GM23338 (cell line): ENCODE results near the gene CLIC3. TPM values are rescaled to one million over a fixed set of nuclear protein-coding genes. Genes with fewer than 3 reads are reported as not detected.

ENCODE experiments used
- ATAC-seq: fragments of 200-7000 bp; cut with Tn5 transposase; 3 replicates; pipeline ENCODE4 v1.9.1; 2020
- DNase-seq: peaks from one replicate; pipeline ENCODE4 v3.0.0-alpha.2; 2015; ENCODE audit warnings: low spot score
- H2AFZ ChIP-seq: fragments of 200-600 bp; sonication (generic); 2 replicates; pipeline ENCODE4 v1.8.0; 2016; ENCODE audit warnings: antibody characterized with exemption, mild to moderate bottlenecking, moderate library complexity
- H3F3A ChIP-seq: fragments of 200-600 bp; sonication (generic); replicated peaks from 2 replicates; pipeline ENCODE4 v1.8.0; 2017; ENCODE audit warnings: antibody characterized with exemption, mixed run types, low read depth
- H3K27ac ChIP-seq: fragments of 200-600 bp; sonication (generic); 2 replicates; pipeline ENCODE4 v1.6.1; 2016; ENCODE audit warnings: low read depth
- H3K27me3 ChIP-seq: fragments of 200-600 bp; sonication (generic); 2 replicates; pipeline ENCODE4 v1.8.0; 2016; ENCODE audit warnings: mild to moderate bottlenecking, mixed run types, moderate library complexity; ENCODE audit not compliant: insufficient read depth
- H3K36me3 ChIP-seq: fragments of 200-600 bp; sonication (generic); 2 replicates; pipeline ENCODE4 v1.8.0; 2016; ENCODE audit warnings: mild to moderate bottlenecking; ENCODE audit not compliant: insufficient read depth
- H3K4me1 ChIP-seq: fragments of 200-600 bp; sonication (generic); 2 replicates; pipeline ENCODE4 v1.8.0; 2016; ENCODE audit warnings: mild to moderate bottlenecking, moderate library complexity; ENCODE audit not compliant: insufficient read depth
- H3K4me2 ChIP-seq: fragments of 200-600 bp; sonication (generic); 2 replicates; pipeline ENCODE4 v1.7.1; 2017; ENCODE audit warnings: mixed run types
- H3K4me3 ChIP-seq: fragments of 200-600 bp; sonication (generic); 2 replicates; pipeline ENCODE4 v1.6.1; 2016; ENCODE audit warnings: mixed run types
- H3K79me2 ChIP-seq: fragments of 200-600 bp; sonication (generic); replicated peaks from 2 replicates; pipeline ENCODE4 v1.8.0; 2017; ENCODE audit warnings: mild to moderate bottlenecking; ENCODE audit not compliant: insufficient read depth
- H3K9me2 ChIP-seq: fragments of 200-600 bp; sonication (generic); 2 replicates; pipeline ENCODE4 v1.8.0; 2017; ENCODE audit not compliant: insufficient read depth
- H4K20me1 ChIP-seq: fragments of 200-600 bp; sonication (generic); replicated peaks from 2 replicates; pipeline ENCODE4 v1.8.0; 2017; ENCODE audit warnings: mild to moderate bottlenecking; ENCODE audit not compliant: insufficient read depth
- H3K27ac Mint-ChIP-seq: 2 replicates; pipeline ENCODE4 v1.8.0; 2020; ENCODE audit warnings: inconsistent platforms, mild to moderate bottlenecking, moderate library complexity, mixed read lengths
- H3K27me3 Mint-ChIP-seq: 3 replicates; pipeline ENCODE4 v1.8.0; 2022; ENCODE audit warnings: low read depth, mild to moderate bottlenecking, moderate library complexity, mixed read lengths, inconsistent platforms; ENCODE audit not compliant: insufficient read depth, poor library complexity
- H3K36me3 Mint-ChIP-seq: 3 replicates; pipeline ENCODE4 v1.8.0; 2021; ENCODE audit warnings: low read depth, mild to moderate bottlenecking, inconsistent platforms, moderate library complexity, mixed read lengths
- H3K4me1 Mint-ChIP-seq: 3 replicates; pipeline ENCODE4 v1.8.0; 2020; ENCODE audit warnings: mild to moderate bottlenecking, inconsistent platforms, mixed read lengths
- H3K4me3 Mint-ChIP-seq: 3 replicates; pipeline ENCODE4 v1.8.0; 2021; ENCODE audit warnings: moderate library complexity, mild to moderate bottlenecking, inconsistent platforms, mixed read lengths
- H3K9me3 Mint-ChIP-seq: 3 replicates; pipeline ENCODE4 v1.8.0; 2020; ENCODE audit warnings: moderate library complexity, mild to moderate bottlenecking, inconsistent platforms, mixed read lengths
- CREB1 ChIP-seq: fragments of 250-450 bp; sonication (Bioruptor Pico); IDR thresholded peaks from 2 replicates; pipeline ENCODE4 v1.5.0; 2020; ENCODE audit warnings: low read depth, mild to moderate bottlenecking, moderate library complexity
- EZH2 ChIP-seq: fragments of 200-600 bp; sonication (generic); IDR thresholded peaks from one replicate; pipeline ENCODE4 v1.8.0; 2017; ENCODE audit warnings: antibody characterized with exemption, mild to moderate bottlenecking, low read depth; ENCODE audit not compliant: unreplicated experiment
- EZH2phosphoT487 ChIP-seq: fragments of 200-600 bp; sonication (generic); IDR thresholded peaks from one replicate; pipeline ENCODE4 v1.8.1; 2018; ENCODE audit warnings: antibody characterized with exemption; ENCODE audit not compliant: unreplicated experiment
- JUNB ChIP-seq: IDR thresholded peaks from one replicate; pipeline ENCODE4 v1.6.1; 2016; ENCODE audit warnings: antibody characterized with exemption; ENCODE audit not compliant: unreplicated experiment
- NANOG ChIP-seq: IDR thresholded peaks from 2 replicates; pipeline ENCODE4 v1.6.1; 2016; ENCODE audit warnings: antibody characterized with exemption, borderline replicate concordance
- POLR2AphosphoS5 ChIP-seq: IDR thresholded peaks from 2 replicates; pipeline ENCODE4 v1.6.1; 2016; ENCODE audit warnings: antibody characterized with exemption, low read depth
- STAT1 ChIP-seq: IDR thresholded peaks from one replicate; pipeline ENCODE4 v1.6.1; 2016; ENCODE audit warnings: antibody characterized with exemption; ENCODE audit not compliant: unreplicated experiment
- ZNF114 ChIP-seq: fragments of 250-450 bp; sonication (Bioruptor Pico); IDR thresholded peaks from 2 replicates; pipeline ENCODE4 v1.5.0; 2020; ENCODE audit warnings: mild to moderate bottlenecking, moderate library complexity
- ZNF331 ChIP-seq: fragments of 250-450 bp; sonication (Bioruptor Pico); IDR thresholded peaks from 2 replicates; pipeline ENCODE4 v1.5.0; 2020; ENCODE audit warnings: low read depth, mild to moderate bottlenecking, moderate library complexity
- polyA plus RNA-seq: library from polyadenylated mRNA; unstranded; fragments of >200 nt; fragmentation: Nextera tagmentation; extraction: Ambion mirVana; gene quantifications from 2 replicates; pipeline ENCODE4 v1.2.1, GENCODE V29; 2016
- total RNA-seq: library from RNA; depleted of rRNA; stranded (reverse); fragments of >200 nt; shearing (Covaris generic); gene quantifications from 2 replicates; pipeline ENCODE4 v1.2.3, GENCODE V29; 2014
- TF ChIP-seq, protein P1 (sequence below): IDR thresholded peaks from 2 replicates; pipeline ENCODE4 v1.6.1; 2016; ENCODE audit warnings: antibody characterized with exemption
- TF ChIP-seq, protein P2 (sequence below): fragments of 250-450 bp; sonication (Bioruptor Pico); IDR thresholded peaks from 2 replicates; pipeline ENCODE4 v1.5.0; 2020; ENCODE audit warnings: mild to moderate bottlenecking, moderate library complexity
- TF ChIP-seq, protein P3 (sequence below): IDR thresholded peaks from one replicate; pipeline ENCODE4 v1.6.1; 2018; ENCODE audit warnings: antibody characterized with exemption; ENCODE audit not compliant: unreplicated experiment
- TF ChIP-seq, protein P4 (sequence below), 2 experiments: fragments of 200-600 bp in 1 of 2; sonication (generic) in 1 of 2; conservative IDR thresholded peaks; 2 replicates each; pipeline versions ENCODE4 v1.5.1 to v1.6.1; 2016 to 2017; ENCODE audit warnings: antibody characterized with exemption in 2 of 2, low read depth in 2 of 2, mild to moderate bottlenecking in 2 of 2, moderate library complexity in 1 of 2

CLIC3 gene
- total and polyA plus RNA-seq, 2 experiments from 2014 or later = 0.53 to 0.56 TPM

DNA sequence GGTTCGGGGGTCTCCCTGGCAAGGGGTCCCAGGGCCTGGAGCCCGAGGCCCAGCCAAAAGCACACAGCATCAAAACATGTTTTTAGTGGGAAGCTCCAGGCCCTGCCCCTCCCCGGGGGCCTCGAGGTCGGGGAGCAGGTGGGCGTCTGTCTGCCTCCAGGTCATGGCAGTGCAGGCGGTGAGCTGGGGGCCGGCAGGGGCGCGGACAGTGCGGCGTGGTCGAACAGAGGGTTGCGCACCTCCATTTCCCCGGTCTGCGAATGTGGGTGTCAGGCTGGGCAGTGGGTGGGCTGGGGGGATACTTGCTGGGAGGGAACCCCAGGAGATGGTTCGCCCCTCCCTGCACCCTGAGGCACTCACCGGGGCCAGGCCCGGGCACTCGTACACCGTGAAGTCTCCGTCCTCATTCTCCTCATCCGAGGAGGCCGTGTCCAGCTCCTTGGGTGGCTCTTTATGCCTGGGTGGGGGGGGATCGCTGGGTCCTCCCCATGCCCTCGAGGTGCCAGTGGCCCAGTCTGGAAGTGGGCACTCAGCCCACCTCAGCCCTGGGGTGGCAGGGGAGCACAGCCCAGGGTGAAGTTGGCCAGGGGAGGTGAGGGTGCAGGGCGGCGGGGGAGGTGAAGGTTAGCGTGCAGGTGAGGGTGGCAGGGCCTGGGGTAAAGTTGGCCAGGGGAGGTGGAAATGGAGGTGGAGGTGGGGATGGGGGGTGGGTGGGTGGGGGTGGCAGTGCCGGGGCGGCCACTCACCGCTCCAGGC is 43.4 kb upstream of the CLIC3 start:
- Mint-ChIP-seq H3K27ac (no peak overlapping the region), H3K27me3 (peaks cover 8% of the 10 kb centered on the region), H3K9me3 (no peaks in the 10 kb centered on the region), H3K4me1 (peaks cover 2% of the 10 kb centered on the region; the same call in 1 of the 3 replicates), H3K4me3 (no peak overlapping the region), H3K36me3 (no peaks in the 10 kb centered on the region; the same call in 2 of the 3 replicates)
- H3K4me2 ChIP-seq = no peak overlapping the region
- TF ChIP-seq POLR2AphosphoS5 (no peak), ZNF331 (CRISPR knock-in tag) (no peak), NANOG (no peak), EZH2phosphoT487 (no peak), STAT1 (no peak), EZH2 (no peak), ZNF114 (CRISPR knock-in tag) (no peak), CREB1 (no peak), JUNB (no peak)
- TF ChIP-seq, protein P1, sequence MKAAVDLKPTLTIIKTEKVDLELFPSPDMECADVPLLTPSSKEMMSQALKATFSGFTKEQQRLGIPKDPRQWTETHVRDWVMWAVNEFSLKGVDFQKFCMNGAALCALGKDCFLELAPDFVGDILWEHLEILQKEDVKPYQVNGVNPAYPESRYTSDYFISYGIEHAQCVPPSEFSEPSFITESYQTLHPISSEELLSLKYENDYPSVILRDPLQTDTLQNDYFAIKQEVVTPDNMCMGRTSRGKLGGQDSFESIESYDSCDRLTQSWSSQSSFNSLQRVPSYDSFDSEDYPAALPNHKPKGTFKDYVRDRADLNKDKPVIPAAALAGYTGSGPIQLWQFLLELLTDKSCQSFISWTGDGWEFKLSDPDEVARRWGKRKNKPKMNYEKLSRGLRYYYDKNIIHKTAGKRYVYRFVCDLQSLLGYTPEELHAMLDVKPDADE = no peak
- TF ChIP-seq, protein P2, sequence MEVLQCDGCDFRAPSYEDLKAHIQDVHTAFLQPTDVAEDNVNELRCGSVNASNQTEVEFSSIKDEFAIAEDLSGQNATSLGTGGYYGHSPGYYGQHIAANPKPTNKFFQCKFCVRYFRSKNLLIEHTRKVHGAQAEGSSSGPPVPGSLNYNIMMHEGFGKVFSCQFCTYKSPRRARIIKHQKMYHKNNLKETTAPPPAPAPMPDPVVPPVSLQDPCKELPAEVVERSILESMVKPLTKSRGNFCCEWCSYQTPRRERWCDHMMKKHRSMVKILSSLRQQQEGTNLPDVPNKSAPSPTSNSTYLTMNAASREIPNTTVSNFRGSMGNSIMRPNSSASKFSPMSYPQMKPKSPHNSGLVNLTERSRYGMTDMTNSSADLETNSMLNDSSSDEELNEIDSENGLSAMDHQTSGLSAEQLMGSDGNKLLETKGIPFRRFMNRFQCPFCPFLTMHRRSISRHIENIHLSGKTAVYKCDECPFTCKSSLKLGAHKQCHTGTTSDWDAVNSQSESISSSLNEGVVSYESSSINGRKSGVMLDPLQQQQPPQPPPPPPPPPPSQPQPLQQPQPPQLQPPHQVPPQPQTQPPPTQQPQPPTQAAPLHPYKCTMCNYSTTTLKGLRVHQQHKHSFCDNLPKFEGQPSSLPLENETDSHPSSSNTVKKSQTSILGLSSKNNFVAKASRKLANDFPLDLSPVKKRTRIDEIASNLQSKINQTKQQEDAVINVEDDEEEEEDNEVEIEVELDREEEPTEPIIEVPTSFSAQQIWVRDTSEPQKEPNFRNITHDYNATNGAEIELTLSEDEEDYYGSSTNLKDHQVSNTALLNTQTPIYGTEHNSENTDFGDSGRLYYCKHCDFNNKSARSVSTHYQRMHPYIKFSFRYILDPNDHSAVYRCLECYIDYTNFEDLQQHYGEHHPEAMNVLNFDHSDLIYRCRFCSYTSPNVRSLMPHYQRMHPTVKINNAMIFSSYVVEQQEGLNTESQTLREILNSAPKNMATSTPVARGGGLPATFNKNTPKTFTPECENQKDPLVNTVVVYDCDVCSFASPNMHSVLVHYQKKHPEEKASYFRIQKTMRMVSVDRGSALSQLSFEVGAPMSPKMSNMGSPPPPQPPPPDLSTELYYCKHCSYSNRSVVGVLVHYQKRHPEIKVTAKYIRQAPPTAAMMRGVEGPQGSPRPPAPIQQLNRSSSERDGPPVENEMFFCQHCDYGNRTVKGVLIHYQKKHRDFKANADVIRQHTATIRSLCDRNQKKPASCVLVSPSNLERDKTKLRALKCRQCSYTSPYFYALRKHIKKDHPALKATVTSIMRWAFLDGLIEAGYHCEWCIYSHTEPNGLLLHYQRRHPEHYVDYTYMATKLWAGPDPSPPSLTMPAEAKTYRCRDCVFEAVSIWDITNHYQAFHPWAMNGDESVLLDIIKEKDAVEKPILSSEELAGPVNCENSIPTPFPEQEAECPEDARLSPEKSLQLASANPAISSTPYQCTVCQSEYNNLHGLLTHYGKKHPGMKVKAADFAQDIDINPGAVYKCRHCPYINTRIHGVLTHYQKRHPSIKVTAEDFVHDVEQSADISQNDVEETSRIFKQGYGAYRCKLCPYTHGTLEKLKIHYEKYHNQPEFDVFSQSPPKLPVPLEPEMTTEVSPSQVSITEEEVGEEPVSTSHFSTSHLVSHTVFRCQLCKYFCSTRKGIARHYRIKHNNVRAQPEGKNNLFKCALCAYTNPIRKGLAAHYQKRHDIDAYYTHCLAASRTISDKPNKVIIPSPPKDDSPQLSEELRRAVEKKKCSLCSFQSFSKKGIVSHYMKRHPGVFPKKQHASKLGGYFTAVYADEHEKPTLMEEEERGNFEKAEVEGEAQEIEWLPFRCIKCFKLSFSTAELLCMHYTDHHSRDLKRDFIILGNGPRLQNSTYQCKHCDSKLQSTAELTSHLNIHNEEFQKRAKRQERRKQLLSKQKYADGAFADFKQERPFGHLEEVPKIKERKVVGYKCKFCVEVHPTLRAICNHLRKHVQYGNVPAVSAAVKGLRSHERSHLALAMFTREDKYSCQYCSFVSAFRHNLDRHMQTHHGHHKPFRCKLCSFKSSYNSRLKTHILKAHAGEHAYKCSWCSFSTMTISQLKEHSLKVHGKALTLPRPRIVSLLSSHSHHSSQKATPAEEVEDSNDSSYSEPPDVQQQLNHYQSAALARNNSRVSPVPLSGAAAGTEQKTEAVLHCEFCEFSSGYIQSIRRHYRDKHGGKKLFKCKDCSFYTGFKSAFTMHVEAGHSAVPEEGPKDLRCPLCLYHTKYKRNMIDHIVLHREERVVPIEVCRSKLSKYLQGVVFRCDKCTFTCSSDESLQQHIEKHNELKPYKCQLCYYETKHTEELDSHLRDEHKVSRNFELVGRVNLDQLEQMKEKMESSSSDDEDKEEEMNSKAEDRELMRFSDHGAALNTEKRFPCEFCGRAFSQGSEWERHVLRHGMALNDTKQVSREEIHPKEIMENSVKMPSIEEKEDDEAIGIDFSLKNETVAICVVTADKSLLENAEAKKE = no peak
- TF ChIP-seq, protein P3, sequence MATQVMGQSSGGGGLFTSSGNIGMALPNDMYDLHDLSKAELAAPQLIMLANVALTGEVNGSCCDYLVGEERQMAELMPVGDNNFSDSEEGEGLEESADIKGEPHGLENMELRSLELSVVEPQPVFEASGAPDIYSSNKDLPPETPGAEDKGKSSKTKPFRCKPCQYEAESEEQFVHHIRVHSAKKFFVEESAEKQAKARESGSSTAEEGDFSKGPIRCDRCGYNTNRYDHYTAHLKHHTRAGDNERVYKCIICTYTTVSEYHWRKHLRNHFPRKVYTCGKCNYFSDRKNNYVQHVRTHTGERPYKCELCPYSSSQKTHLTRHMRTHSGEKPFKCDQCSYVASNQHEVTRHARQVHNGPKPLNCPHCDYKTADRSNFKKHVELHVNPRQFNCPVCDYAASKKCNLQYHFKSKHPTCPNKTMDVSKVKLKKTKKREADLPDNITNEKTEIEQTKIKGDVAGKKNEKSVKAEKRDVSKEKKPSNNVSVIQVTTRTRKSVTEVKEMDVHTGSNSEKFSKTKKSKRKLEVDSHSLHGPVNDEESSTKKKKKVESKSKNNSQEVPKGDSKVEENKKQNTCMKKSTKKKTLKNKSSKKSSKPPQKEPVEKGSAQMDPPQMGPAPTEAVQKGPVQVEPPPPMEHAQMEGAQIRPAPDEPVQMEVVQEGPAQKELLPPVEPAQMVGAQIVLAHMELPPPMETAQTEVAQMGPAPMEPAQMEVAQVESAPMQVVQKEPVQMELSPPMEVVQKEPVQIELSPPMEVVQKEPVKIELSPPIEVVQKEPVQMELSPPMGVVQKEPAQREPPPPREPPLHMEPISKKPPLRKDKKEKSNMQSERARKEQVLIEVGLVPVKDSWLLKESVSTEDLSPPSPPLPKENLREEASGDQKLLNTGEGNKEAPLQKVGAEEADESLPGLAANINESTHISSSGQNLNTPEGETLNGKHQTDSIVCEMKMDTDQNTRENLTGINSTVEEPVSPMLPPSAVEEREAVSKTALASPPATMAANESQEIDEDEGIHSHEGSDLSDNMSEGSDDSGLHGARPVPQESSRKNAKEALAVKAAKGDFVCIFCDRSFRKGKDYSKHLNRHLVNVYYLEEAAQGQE = no peak
- TF ChIP-seq, protein P4, sequence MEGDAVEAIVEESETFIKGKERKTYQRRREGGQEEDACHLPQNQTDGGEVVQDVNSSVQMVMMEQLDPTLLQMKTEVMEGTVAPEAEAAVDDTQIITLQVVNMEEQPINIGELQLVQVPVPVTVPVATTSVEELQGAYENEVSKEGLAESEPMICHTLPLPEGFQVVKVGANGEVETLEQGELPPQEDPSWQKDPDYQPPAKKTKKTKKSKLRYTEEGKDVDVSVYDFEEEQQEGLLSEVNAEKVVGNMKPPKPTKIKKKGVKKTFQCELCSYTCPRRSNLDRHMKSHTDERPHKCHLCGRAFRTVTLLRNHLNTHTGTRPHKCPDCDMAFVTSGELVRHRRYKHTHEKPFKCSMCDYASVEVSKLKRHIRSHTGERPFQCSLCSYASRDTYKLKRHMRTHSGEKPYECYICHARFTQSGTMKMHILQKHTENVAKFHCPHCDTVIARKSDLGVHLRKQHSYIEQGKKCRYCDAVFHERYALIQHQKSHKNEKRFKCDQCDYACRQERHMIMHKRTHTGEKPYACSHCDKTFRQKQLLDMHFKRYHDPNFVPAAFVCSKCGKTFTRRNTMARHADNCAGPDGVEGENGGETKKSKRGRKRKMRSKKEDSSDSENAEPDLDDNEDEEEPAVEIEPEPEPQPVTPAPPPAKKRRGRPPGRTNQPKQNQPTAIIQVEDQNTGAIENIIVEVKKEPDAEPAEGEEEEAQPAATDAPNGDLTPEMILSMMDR (conservative IDR thresholded peaks at IDR 0.05; ENCODE audit: low read depth in 2 of 2) = no peak
- ATAC-seq (no peak), DNase-seq (no peak)
- H3K4me1 ChIP-seq = peaks cover 2% of the 10 kb centered on the region; the same call in 1 of the 2 replicates
- H3K36me3 ChIP-seq = no peaks in the 10 kb centered on the region
- H3K4me3 ChIP-seq = no peak overlapping the region
- no peaks in the 10 kb centered on the region for H3K9me2 ChIP-seq
- H3F3A ChIP-seq = no peaks in the 10 kb centered on the region
- peaks cover 6% of the 10 kb centered on the region for H3K27me3 ChIP-seq
- no peak overlapping the region for H2AFZ ChIP-seq
- peaks cover 4% of the 10 kb centered on the region; the same call in 1 of the 2 replicates for H3K79me2 ChIP-seq
- no peak overlapping the region for H3K27ac ChIP-seq
- H4K20me1 ChIP-seq = no peaks in the 10 kb centered on the region; the same call in 1 of the 2 replicates
